B cell (primary cell): ENCODE measurements around the gene PRIMPOL.
"Not testable (repeated sequence)": the region's sequence is repeated elsewhere in the genome, so short reads cannot be mapped to it uniquely, and the experiment has no call there.

Source experiments
- CTCF ChIP-seq: fragments of 200-600 bp; IDR thresholded peaks from one replicate; pipeline ENCODE4 v1.8.0; 2022; ENCODE audit warnings: antibody characterized with exemption, mild to moderate bottlenecking
- EZH2 ChIP-seq: IDR thresholded peaks from 2 replicates; pipeline ENCODE4 v1.6.1; 2012; ENCODE audit warnings: borderline replicate concordance, low read depth, mild to moderate bottlenecking, moderate library complexity, low read length; ENCODE audit not compliant: insufficient read depth, poor library complexity, severe bottlenecking

- TF ChIP-seq EZH2, CTCF: not testable (repeated sequence)
Observed at GRCh38 chr4:184607429-184607828, 42.1 kb upstream of the PRIMPOL start.
